ENCODE measurements around the gene AADAC. TPM values are rescaled to one million over a fixed set of nuclear protein-coding genes. Genes with fewer than 3 reads are reported as not detected.

AADAC gene
- total RNA-seq, 1 donor from 2014 or later = not detected

DNA sequence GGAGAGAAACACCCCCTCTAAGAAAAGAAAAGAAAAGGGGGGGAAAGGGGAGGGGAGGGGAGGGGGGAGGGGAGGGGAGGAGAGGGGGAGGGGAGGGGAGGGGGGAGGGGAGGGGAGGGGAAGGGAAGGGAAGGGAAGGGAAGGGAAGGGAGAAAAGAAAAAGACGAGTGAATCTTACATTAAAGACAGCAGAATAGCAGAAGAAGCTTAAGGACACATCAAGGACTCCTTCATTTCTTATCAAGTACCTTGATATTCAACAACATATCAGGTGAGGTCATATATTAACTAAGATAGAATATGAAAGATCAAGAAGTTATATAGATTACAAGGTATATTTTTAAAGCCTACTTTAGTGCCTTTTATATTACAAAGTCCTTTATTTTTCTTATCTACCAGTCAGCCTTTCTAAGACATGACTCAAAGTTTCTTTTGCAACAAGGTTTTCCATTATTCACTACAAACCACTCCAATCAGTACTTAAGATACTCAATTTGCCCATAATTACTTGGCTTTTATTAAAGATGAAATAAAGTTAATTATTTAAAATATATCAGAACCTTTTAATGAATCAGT, 17.7 kb upstream of the AADAC start:
- H3K36me3 ChIP-seq (ENCODE audit: insufficient read depth, low read length) = no peaks in the 10 kb centered on the region
- no peaks in the 10 kb centered on the region for H3K9me3 ChIP-seq (ENCODE audit: insufficient read depth, low read depth, low read length)
- H3K4me3 ChIP-seq (ENCODE audit: insufficient read depth, low read depth, low read length) = no peak overlapping the region
- no peaks in the 10 kb centered on the region for H3K27me3 ChIP-seq (ENCODE audit: insufficient read depth, low read length)
- Mint-ChIP-seq H3K4me1 (ENCODE audit: low read depth, unreplicated experiment) (peaks cover 17% of the 10 kb centered on the region), H3K27ac (ENCODE audit: unreplicated experiment) (no peak overlapping the region), H3K36me3 (ENCODE audit: low read depth, unreplicated experiment) (no peaks in the 10 kb centered on the region), H3K4me3 (ENCODE audit: unreplicated experiment) (no peak overlapping the region), H3K9me3 (ENCODE audit: unreplicated experiment) (no peaks in the 10 kb centered on the region), H3K27me3 (ENCODE audit: low read depth, unreplicated experiment) (no peaks in the 10 kb centered on the region)
- H3K79me2 ChIP-seq (ENCODE audit: insufficient read depth, low read length) = no peaks in the 10 kb centered on the region
- FAIRE-seq (no peak), DNase-seq (ENCODE audit: low read depth) (peak; percentile 23)
- H3K27ac ChIP-seq (ENCODE audit: low read depth, low read length) = no peak overlapping the region
- H4K20me1 ChIP-seq (ENCODE audit: insufficient read depth, low read length) = no peaks in the 10 kb centered on the region
- no peak overlapping the region for H3K9ac ChIP-seq (ENCODE audit: low read length)
- H3K4me1 ChIP-seq (ENCODE audit: insufficient read depth, low read length) = no peaks in the 10 kb centered on the region
- TF ChIP-seq EZH2 (IDR thresholded peaks at IDR 0.05; ENCODE audit: insufficient read depth, low read length) = no peak
- TF ChIP-seq, protein P1, sequence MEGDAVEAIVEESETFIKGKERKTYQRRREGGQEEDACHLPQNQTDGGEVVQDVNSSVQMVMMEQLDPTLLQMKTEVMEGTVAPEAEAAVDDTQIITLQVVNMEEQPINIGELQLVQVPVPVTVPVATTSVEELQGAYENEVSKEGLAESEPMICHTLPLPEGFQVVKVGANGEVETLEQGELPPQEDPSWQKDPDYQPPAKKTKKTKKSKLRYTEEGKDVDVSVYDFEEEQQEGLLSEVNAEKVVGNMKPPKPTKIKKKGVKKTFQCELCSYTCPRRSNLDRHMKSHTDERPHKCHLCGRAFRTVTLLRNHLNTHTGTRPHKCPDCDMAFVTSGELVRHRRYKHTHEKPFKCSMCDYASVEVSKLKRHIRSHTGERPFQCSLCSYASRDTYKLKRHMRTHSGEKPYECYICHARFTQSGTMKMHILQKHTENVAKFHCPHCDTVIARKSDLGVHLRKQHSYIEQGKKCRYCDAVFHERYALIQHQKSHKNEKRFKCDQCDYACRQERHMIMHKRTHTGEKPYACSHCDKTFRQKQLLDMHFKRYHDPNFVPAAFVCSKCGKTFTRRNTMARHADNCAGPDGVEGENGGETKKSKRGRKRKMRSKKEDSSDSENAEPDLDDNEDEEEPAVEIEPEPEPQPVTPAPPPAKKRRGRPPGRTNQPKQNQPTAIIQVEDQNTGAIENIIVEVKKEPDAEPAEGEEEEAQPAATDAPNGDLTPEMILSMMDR (IDR thresholded peaks at IDR 0.05; ENCODE audit: insufficient read depth, low read depth, low read length) = no peak
- H2AFZ ChIP-seq (ENCODE audit: low read depth, low read length) = no peak overlapping the region
- no peak overlapping the region for H3K4me2 ChIP-seq (ENCODE audit: low read length)

DNA sequence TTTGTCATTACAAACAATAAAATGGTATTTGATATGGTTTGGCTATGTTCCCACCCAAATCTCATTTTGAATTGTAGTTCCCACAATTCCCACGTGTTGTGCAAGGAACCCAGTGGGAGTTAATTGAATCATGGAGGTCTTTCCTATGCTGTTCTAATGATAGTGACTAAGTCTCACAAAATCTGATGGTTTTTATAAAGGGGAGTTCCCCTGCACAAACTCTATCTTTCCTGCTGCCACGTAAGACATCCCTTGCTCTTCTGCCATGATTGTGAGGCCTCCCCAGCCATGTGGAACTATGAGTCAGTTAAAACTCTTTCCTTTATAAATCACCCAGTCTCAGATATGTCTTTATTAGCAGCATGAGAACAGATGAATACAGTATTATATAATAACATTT, 15.4 kb upstream of the AADAC start:
- H3K4me1 ChIP-seq (ENCODE audit: insufficient read depth, low read length) = no peaks in the 10 kb centered on the region
- no peak overlapping the region for H3K4me3 ChIP-seq (ENCODE audit: insufficient read depth, low read depth, low read length)
- no peaks in the 10 kb centered on the region for H4K20me1 ChIP-seq (ENCODE audit: insufficient read depth, low read length)
- no peak overlapping the region for H3K27ac ChIP-seq (ENCODE audit: low read depth, low read length)
- FAIRE-seq (peak; percentile 17), DNase-seq (ENCODE audit: low read depth) (peak; percentile 21)
- H3K27me3 Mint-ChIP-seq (ENCODE audit: low read depth, unreplicated experiment) = no peaks in the 10 kb centered on the region
- H3K79me2 ChIP-seq (ENCODE audit: insufficient read depth, low read length) = no peaks in the 10 kb centered on the region
- H3K36me3 Mint-ChIP-seq (ENCODE audit: low read depth, unreplicated experiment) = no peaks in the 10 kb centered on the region
- H3K4me3 Mint-ChIP-seq (ENCODE audit: unreplicated experiment) = no peak overlapping the region
- no peaks in the 10 kb centered on the region for H3K9me3 Mint-ChIP-seq (ENCODE audit: unreplicated experiment)
- H3K27ac Mint-ChIP-seq (ENCODE audit: unreplicated experiment) = no peak overlapping the region
- TF ChIP-seq, protein P1 (IDR thresholded peaks at IDR 0.05; ENCODE audit: insufficient read depth, low read depth, low read length) = no peak
- no peak for TF ChIP-seq EZH2 (IDR thresholded peaks at IDR 0.05; ENCODE audit: insufficient read depth, low read length)
- H3K36me3 ChIP-seq (ENCODE audit: insufficient read depth, low read length) = no peaks in the 10 kb centered on the region
- H3K9ac ChIP-seq (ENCODE audit: low read length) = no peak overlapping the region
- peaks cover 17% of the 10 kb centered on the region for H3K4me1 Mint-ChIP-seq (ENCODE audit: low read depth, unreplicated experiment)
- no peaks in the 10 kb centered on the region for H3K27me3 ChIP-seq (ENCODE audit: insufficient read depth, low read length)
- no peaks in the 10 kb centered on the region for H3K9me3 ChIP-seq (ENCODE audit: insufficient read depth, low read depth, low read length)
- H2AFZ ChIP-seq (ENCODE audit: low read depth, low read length) = no peak overlapping the region
- no peak overlapping the region for H3K4me2 ChIP-seq (ENCODE audit: low read length)

DNA sequence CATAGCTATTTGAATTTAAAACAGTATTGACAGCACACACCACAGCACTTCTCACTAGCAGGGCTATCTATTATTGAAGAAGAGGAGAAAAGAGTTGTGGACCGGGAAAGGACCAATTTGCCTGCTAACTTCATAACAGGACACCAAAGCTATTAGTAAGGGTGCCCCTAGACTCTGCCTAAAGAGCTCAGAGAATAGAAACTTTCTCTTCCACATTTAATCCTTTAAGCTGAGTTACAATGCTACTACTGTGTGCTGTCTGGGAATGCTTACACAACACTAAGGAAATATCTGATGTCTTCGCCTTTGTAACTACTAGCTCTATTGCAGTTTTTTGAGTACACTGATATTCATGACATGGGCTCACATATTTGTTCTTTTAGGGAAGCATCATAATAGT, 13.5 kb upstream of the AADAC start:
- Histone ChIP-seq H3K36me3 (ENCODE audit: insufficient read depth, low read length) (no peaks in the 10 kb centered on the region), H3K9me3 (ENCODE audit: insufficient read depth, low read depth, low read length) (no peaks in the 10 kb centered on the region), H3K27ac (ENCODE audit: low read depth, low read length) (no peak overlapping the region), H3K4me3 (ENCODE audit: insufficient read depth, low read depth, low read length) (no peak overlapping the region), H3K79me2 (ENCODE audit: insufficient read depth, low read length) (no peaks in the 10 kb centered on the region), H2AFZ (ENCODE audit: low read depth, low read length) (no peak overlapping the region), H3K27me3 (ENCODE audit: insufficient read depth, low read length) (no peaks in the 10 kb centered on the region), H4K20me1 (ENCODE audit: insufficient read depth, low read length) (no peaks in the 10 kb centered on the region), H3K4me2 (ENCODE audit: low read length) (no peak overlapping the region), H3K4me1 (ENCODE audit: insufficient read depth, low read length) (no peaks in the 10 kb centered on the region), H3K9ac (ENCODE audit: low read length) (no peak overlapping the region)
- no peak for TF ChIP-seq EZH2 (IDR thresholded peaks at IDR 0.05; ENCODE audit: insufficient read depth, low read length)
- Mint-ChIP-seq H3K4me3 (ENCODE audit: unreplicated experiment) (no peak overlapping the region), H3K27ac (ENCODE audit: unreplicated experiment) (no peak overlapping the region), H3K27me3 (ENCODE audit: low read depth, unreplicated experiment) (no peaks in the 10 kb centered on the region), H3K9me3 (ENCODE audit: unreplicated experiment) (no peaks in the 10 kb centered on the region), H3K4me1 (ENCODE audit: low read depth, unreplicated experiment) (peaks cover 14% of the 10 kb centered on the region), H3K36me3 (ENCODE audit: low read depth, unreplicated experiment) (no peaks in the 10 kb centered on the region)
- DNase-seq (ENCODE audit: low read depth) (no peak), FAIRE-seq (no peak)
